DND-41 (cell line): Measurements from ENCODE around the gene RNF123.

Source experiments
- CTCF ChIP-seq: IDR thresholded peaks from 2 replicates; pipeline ENCODE4 v1.5.1; 2012; ENCODE audit warnings: borderline replicate concordance, low read length, moderate library complexity, mild to moderate bottlenecking; ENCODE audit not compliant: poor library complexity, severe bottlenecking; ENCODE audit errors: extremely low read depth
- EZH2 ChIP-seq: IDR thresholded peaks from 3 replicates; pipeline ENCODE4 v1.6.1; 2012; ENCODE audit warnings: borderline replicate concordance, low read depth, mild to moderate bottlenecking, moderate library complexity, low read length, inconsistent platforms; ENCODE audit not compliant: severe bottlenecking

GRCh38 chr3:49723296-49723627 is 33.9 kb downstream of the RNF123 start:
- no peak for TF ChIP-seq CTCF
- no peak for TF ChIP-seq EZH2
